ENCODE data around the gene TCFL5. TPM values are rescaled to one million over a fixed set of nuclear protein-coding genes. Genes with fewer than 3 reads are reported as not detected.
A peak's percentile ranks its signal among the peaks of the same experiment; 100 is the strongest.

Gene TCFL5
- total RNA-seq, 4 donors from 2014 or later: 12.0 to 28.9 (median 13.8) TPM

GRCh38 chr20:62839261-62839660, 22.4 kb downstream of the TCFL5 start:
- Histone ChIP-seq H3K9me3 (no peaks in the 10 kb centered on the region), H3K4me3 (no peak overlapping the region), H3K27ac (no peak overlapping the region), H3K4me1 (no peaks in the 10 kb centered on the region), H3K36me3 (peaks cover 0 to 13% of the 10 kb centered on the region in 2 donors), H3K27me3 (peaks cover 27% of the 10 kb centered on the region)
- TF ChIP-seq POLR2A (IDR thresholded peaks at IDR 0.05) (no peak), CTCF (IDR thresholded peaks at IDR 0.05) (no peak), POLR2AphosphoS5 (IDR thresholded peaks at IDR 0.05) (no peak), EP300 (IDR thresholded peaks at IDR 0.05) (no peak)
- no peak for ATAC-seq
- WGBS, 2 donors (ENCODE audit: low coverage in 1 of 2): 92 to 100% methylated on average over 4 to 8 of the region's 8 CpGs

- ATAC-seq: peak; percentile 58
- no peaks in the 10 kb centered on the region for H3K4me1 ChIP-seq
- TF ChIP-seq POLR2AphosphoS5 (IDR thresholded peaks at IDR 0.05) (no peak), CTCF (IDR thresholded peaks at IDR 0.05) (no peak), POLR2A (IDR thresholded peaks at IDR 0.05) (no peak), EP300 (IDR thresholded peaks at IDR 0.05) (no peak)
- peaks cover 27% of the 10 kb centered on the region for H3K27me3 ChIP-seq
- no peak overlapping the region for H3K4me3 ChIP-seq
- 83 to 86% methylated on average over 8 to 22 of the region's 27 CpGs for WGBS, 2 donors (ENCODE audit: low coverage in 1 of 2)
- H3K9me3 ChIP-seq: no peaks in the 10 kb centered on the region
- H3K36me3 ChIP-seq: peaks cover 0 to 13% of the 10 kb centered on the region in 2 donors
- no peak overlapping the region for H3K27ac ChIP-seq
Measured at GRCh38 chr20:62838128-62838891, 23.3 kb downstream of the TCFL5 start.

- Histone ChIP-seq H3K4me3 (no peak overlapping the region), H3K27ac (no peak overlapping the region), H3K4me1 (peaks cover 0 to 5% (median 0%) of the 10 kb centered on the region in 3 donors), H3K27me3 (peaks cover 27% of the 10 kb centered on the region), H3K9me3 (no peaks in the 10 kb centered on the region), H3K36me3 (peaks cover 0 to 13% of the 10 kb centered on the region in 2 donors)
- TF ChIP-seq POLR2A (IDR thresholded peaks at IDR 0.05): no peak
- no peak for TF ChIP-seq EP300 (IDR thresholded peaks at IDR 0.05)
- no peak for TF ChIP-seq POLR2AphosphoS5 (IDR thresholded peaks at IDR 0.05)
- no peak for TF ChIP-seq CTCF (IDR thresholded peaks at IDR 0.05)
- ATAC-seq: no peak
- 90% methylated on average over 8 of the region's 8 CpGs; no CpG with 5 or more reads in 1 of the 2 donors for WGBS, 2 donors (ENCODE audit: low coverage in 1 of 2)
Measured at GRCh38 chr20:62837790-62838127, 23.9 kb downstream of the TCFL5 start.

GRCh38 chr20:62836967-62837490, 24.6 kb downstream of the TCFL5 start:
- WGBS, 2 donors (ENCODE audit: low coverage in 1 of 2): 77 to 80% methylated on average over 4 to 8 of the region's 19 CpGs
- TF ChIP-seq CTCF (IDR thresholded peaks at IDR 0.05): no peak
- TF ChIP-seq POLR2A (IDR thresholded peaks at IDR 0.05): no peak
- TF ChIP-seq POLR2AphosphoS5 (IDR thresholded peaks at IDR 0.05): no peak
- no peak for TF ChIP-seq EP300 (IDR thresholded peaks at IDR 0.05)
- Histone ChIP-seq H3K4me3 (no peak overlapping the region), H3K36me3 (peaks cover 0 to 13% of the 10 kb centered on the region in 2 donors), H3K4me1 (peaks cover 0 to 12% (median 6%) of the 10 kb centered on the region in 3 donors), H3K27me3 (peaks cover 27% of the 10 kb centered on the region), H3K27ac (no peak overlapping the region), H3K9me3 (no peaks in the 10 kb centered on the region)
- ATAC-seq: no peak
